ENCODE results near the gene SLC5A3.

DNA sequence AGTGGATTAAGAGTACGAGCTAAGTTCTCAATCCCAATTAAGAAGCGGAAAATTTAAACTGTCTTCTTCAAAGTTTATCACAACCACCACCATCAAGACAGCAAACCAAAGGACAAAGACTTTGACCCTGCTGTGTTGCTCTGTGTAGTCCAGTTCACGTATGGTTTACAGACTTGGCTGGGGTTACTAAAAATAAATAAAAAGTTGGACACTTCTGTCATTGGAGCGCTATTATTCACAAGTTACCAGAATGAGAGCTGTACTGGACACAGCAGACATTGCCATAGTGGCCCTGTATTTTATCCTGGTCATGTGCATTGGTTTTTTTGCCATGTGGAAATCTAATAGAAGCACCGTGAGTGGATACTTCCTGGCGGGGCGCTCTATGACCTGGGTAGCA is 21.6 kb downstream of the SLC5A3 start:
- TF ChIP-seq, protein P1, sequence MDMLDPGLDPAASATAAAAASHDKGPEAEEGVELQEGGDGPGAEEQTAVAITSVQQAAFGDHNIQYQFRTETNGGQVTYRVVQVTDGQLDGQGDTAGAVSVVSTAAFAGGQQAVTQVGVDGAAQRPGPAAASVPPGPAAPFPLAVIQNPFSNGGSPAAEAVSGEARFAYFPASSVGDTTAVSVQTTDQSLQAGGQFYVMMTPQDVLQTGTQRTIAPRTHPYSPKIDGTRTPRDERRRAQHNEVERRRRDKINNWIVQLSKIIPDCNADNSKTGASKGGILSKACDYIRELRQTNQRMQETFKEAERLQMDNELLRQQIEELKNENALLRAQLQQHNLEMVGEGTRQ (IDR thresholded peaks at IDR 0.05; ENCODE audit: borderline replicate concordance, low read depth, low read length) = no peak
- TF ChIP-seq ESRRA (IDR thresholded peaks at IDR 0.05; ENCODE audit: low read length) (no peak), RCOR1 (conservative IDR thresholded peaks at IDR 0.05; ENCODE audit: low read depth, low read length) (no peak), CHD1 (IDR thresholded peaks at IDR 0.05; ENCODE audit: low read depth, low read length) (no peak), JUNB (IDR thresholded peaks at IDR 0.05) (no peak), YY1 (IDR thresholded peaks at IDR 0.05; ENCODE audit: low read depth, low read length) (no peak)
- TF ChIP-seq, protein P2, sequence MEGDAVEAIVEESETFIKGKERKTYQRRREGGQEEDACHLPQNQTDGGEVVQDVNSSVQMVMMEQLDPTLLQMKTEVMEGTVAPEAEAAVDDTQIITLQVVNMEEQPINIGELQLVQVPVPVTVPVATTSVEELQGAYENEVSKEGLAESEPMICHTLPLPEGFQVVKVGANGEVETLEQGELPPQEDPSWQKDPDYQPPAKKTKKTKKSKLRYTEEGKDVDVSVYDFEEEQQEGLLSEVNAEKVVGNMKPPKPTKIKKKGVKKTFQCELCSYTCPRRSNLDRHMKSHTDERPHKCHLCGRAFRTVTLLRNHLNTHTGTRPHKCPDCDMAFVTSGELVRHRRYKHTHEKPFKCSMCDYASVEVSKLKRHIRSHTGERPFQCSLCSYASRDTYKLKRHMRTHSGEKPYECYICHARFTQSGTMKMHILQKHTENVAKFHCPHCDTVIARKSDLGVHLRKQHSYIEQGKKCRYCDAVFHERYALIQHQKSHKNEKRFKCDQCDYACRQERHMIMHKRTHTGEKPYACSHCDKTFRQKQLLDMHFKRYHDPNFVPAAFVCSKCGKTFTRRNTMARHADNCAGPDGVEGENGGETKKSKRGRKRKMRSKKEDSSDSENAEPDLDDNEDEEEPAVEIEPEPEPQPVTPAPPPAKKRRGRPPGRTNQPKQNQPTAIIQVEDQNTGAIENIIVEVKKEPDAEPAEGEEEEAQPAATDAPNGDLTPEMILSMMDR (IDR thresholded peaks at IDR 0.05 in 2 of 3, conservative IDR thresholded peaks at IDR 0.05 in 1 of 3; ENCODE audit: control insufficient read depth in 2 of 3, extremely low read depth in 1 of 3, insufficient read depth in 1 of 3, low read depth in 3 of 3, low read length in 3 of 3) = no peak
